ENCODE data around the gene LHFPL2.
"Not testable (repeated sequence)": the region's sequence is repeated elsewhere in the genome, so short reads cannot be mapped to it uniquely, and the experiment has no call there.

The LHFPL2 gene

GRCh38 chr5:78621291-78621738, 27.3 kb downstream of the LHFPL2 start:
- in situ Hi-C loops (cut with MboI; ENCODE audit: low sequenced_read_pairs): no loop called here

GRCh38 chr5:78620119-78620518, 28.5 kb downstream of the LHFPL2 start:
- in situ Hi-C loops (cut with MboI; ENCODE audit: low sequenced_read_pairs): not testable (repeated sequence)

GRCh38 chr5:78618303-78618702, 30.3 kb downstream of the LHFPL2 start:
- in situ Hi-C loops (cut with MboI; ENCODE audit: low sequenced_read_pairs): no loop called here

GRCh38 chr5:78615697-78616096, 32.9 kb downstream of the LHFPL2 start:
- in situ Hi-C loops (cut with MboI; ENCODE audit: low sequenced_read_pairs): no loop called here

GRCh38 chr5:78614816-78615215, 33.8 kb downstream of the LHFPL2 start:
- in situ Hi-C loops (cut with MboI; ENCODE audit: low sequenced_read_pairs): no loop called here

GRCh38 chr5:78613756-78614155, 34.8 kb downstream of the LHFPL2 start:
- in situ Hi-C loops (cut with MboI; ENCODE audit: low sequenced_read_pairs): no loop called here

- in situ Hi-C loops (cut with MboI; ENCODE audit: low sequenced_read_pairs): no loop called here
These were observed 35.4 kb downstream of the LHFPL2 start for GRCh38 chr5:78613151-78613533.

- in situ Hi-C loops (cut with MboI; ENCODE audit: low sequenced_read_pairs): no loop called here
These were observed 36.1 kb downstream of the LHFPL2 start for GRCh38 chr5:78612227-78613150.

GRCh38 chr5:78611126-78611605, 37.4 kb downstream of the LHFPL2 start:
- in situ Hi-C loops (cut with MboI; ENCODE audit: low sequenced_read_pairs): no loop called here

- in situ Hi-C loops (cut with MboI; ENCODE audit: low sequenced_read_pairs): no loop called here
These were observed 37.9 kb downstream of the LHFPL2 start for GRCh38 chr5:78610636-78611035.

GRCh38 chr5:78610163-78610583, 38.4 kb downstream of the LHFPL2 start:
- in situ Hi-C loops (cut with MboI; ENCODE audit: low sequenced_read_pairs): no loop called here

- in situ Hi-C loops (cut with MboI; ENCODE audit: low sequenced_read_pairs): no loop called here
These were observed 40.7 kb downstream of the LHFPL2 start for GRCh38 chr5:78607864-78608263.

- in situ Hi-C loops (cut with MboI; ENCODE audit: low sequenced_read_pairs): no loop called here
These were observed 42.3 kb downstream of the LHFPL2 start for GRCh38 chr5:78606241-78606640.

GRCh38 chr5:78605611-78606010, 43.0 kb downstream of the LHFPL2 start:
- in situ Hi-C loops (cut with MboI; ENCODE audit: low sequenced_read_pairs): no loop called here

- in situ Hi-C loops (cut with MboI; ENCODE audit: low sequenced_read_pairs): no loop called here
These were observed 43.8 kb downstream of the LHFPL2 start for GRCh38 chr5:78604689-78605285.

- in situ Hi-C loops (cut with MboI; ENCODE audit: low sequenced_read_pairs): no loop called here
These were observed 44.9 kb downstream of the LHFPL2 start for GRCh38 chr5:78603636-78604175.

GRCh38 chr5:78602400-78602799, 46.2 kb downstream of the LHFPL2 start:
- in situ Hi-C loops (cut with MboI; ENCODE audit: low sequenced_read_pairs): no loop called here

GRCh38 chr5:78601559-78602314, 46.8 kb downstream of the LHFPL2 start:
- in situ Hi-C loops (cut with MboI; ENCODE audit: low sequenced_read_pairs): no loop called here

- in situ Hi-C loops (cut with MboI; ENCODE audit: low sequenced_read_pairs): no loop called here
These were observed 47.7 kb downstream of the LHFPL2 start for GRCh38 chr5:78600687-78601414.

- in situ Hi-C loops (cut with MboI; ENCODE audit: low sequenced_read_pairs): no loop called here
These were observed 49.6 kb downstream of the LHFPL2 start for GRCh38 chr5:78598973-78599372.
